Panc1 (cell line): ENCODE results near the gene NRBP1.

Source experiments
- CTCF ChIP-seq: fragments of 450-650 bp; IDR thresholded peaks from 2 replicates; pipeline ENCODE4 v1.5.1; 2017; ENCODE audit warnings: mild to moderate bottlenecking
- POLR2AphosphoS5 ChIP-seq: IDR thresholded peaks from 2 replicates; pipeline ENCODE4 v1.6.1; 2012; ENCODE audit warnings: mild to moderate bottlenecking, low read depth, low read length, moderate library complexity
- REST ChIP-seq, 2 experiments: IDR thresholded peaks; 2 replicates each; pipeline ENCODE4 v1.6.1; 2011 to 2012; ENCODE audit warnings: low read depth in 2 of 2, control low read depth in 1 of 2, low read length in 1 of 2, mild to moderate bottlenecking in 1 of 2, moderate library complexity in 1 of 2; ENCODE audit not compliant: insufficient read depth in 1 of 2
- TCF7L2 ChIP-seq: IDR thresholded peaks from 2 replicates; pipeline ENCODE4 v1.6.1; 2011; ENCODE audit warnings: mild to moderate bottlenecking, low read depth, low read length, inconsistent platforms

GRCh38 chr2:27448381-27448780 is 19.9 kb downstream of the NRBP1 start:
- TF ChIP-seq CTCF (no peak), TCF7L2 (no peak), POLR2AphosphoS5 (no peak), REST (IDR thresholded peaks at IDR 0.05; ENCODE audit: insufficient read depth in 1 of 2, low read depth in 2 of 2, low read length in 1 of 2) (no peak)
